PFSK-1 (cell line): ENCODE data around the gene HLA-DRA.

Source experiments
- FOXP2 ChIP-seq: optimal IDR thresholded peaks from 2 replicates; pipeline ENCODE3; 2011; ENCODE audit warnings: borderline replicate concordance, control low read depth, inconsistent platforms; ENCODE audit not compliant: insufficient read depth; ENCODE audit errors: extremely low read length, extremely low read depth
- POLR2AphosphoS5 ChIP-seq: IDR thresholded peaks from 2 replicates; pipeline ENCODE4 v1.6.1; 2012; ENCODE audit warnings: low read depth, mild to moderate bottlenecking, control low read depth, low read length, moderate library complexity
- SIN3A ChIP-seq: IDR thresholded peaks from 2 replicates; pipeline ENCODE4 v1.6.1; 2012; ENCODE audit warnings: mild to moderate bottlenecking, low read length, moderate library complexity, borderline replicate concordance; ENCODE audit not compliant: insufficient read depth
- TAF1 ChIP-seq: IDR thresholded peaks from 2 replicates; pipeline ENCODE4 v1.6.1; 2012; ENCODE audit warnings: low read length, control low read depth, borderline replicate concordance; ENCODE audit not compliant: insufficient read depth

GRCh38 chr6:32449088-32449736, 9.5 kb downstream of the HLA-DRA start:
- TF ChIP-seq FOXP2 (no peak), POLR2AphosphoS5 (no peak), SIN3A (no peak), TAF1 (no peak)
